Suprapubic skin (tissue), 4 donors: ENCODE results near the gene CEPT1. TPM values are rescaled to one million over a fixed set of nuclear protein-coding genes. Genes with fewer than 3 reads are reported as not detected.

Experiments
- DNase-seq, 2 donors: peaks; one replicate each; pipeline ENCODE4 v3.0.0-alpha.2; 2019; ENCODE audit warnings: low spot score in 2 of 2
- H3K27ac ChIP-seq: fragments of 200-600 bp; sonication (generic); one replicate; pipeline ENCODE4 v1.5.1; 2019
- H3K27me3 ChIP-seq: fragments of 200-600 bp; sonication (generic); one replicate; pipeline ENCODE4 v1.5.1; 2019
- H3K36me3 ChIP-seq: fragments of 200-600 bp; sonication (generic); one replicate; pipeline ENCODE4 v1.5.1; 2019
- H3K4me1 ChIP-seq: fragments of 200-600 bp; sonication (generic); one replicate; pipeline ENCODE4 v1.5.1; 2019
- H3K4me3 ChIP-seq: fragments of 200-600 bp; sonication (generic); one replicate; pipeline ENCODE4 v1.5.1; 2019; ENCODE audit warnings: mild to moderate bottlenecking
- H3K9me3 ChIP-seq: fragments of 200-600 bp; sonication (generic); one replicate; pipeline ENCODE4 v1.5.1; 2019
- EP300 ChIP-seq: sonication (generic); formaldehyde crosslinking; IDR thresholded peaks from one replicate; pipeline ENCODE4 v1.6.1; 2017; ENCODE audit warnings: antibody characterized with exemption
- POLR2A ChIP-seq, 2 donors: fragments of 450-650 bp; IDR thresholded peaks; one replicate each; pipeline ENCODE4 v1.6.1; 2017; ENCODE audit warnings: antibody characterized with exemption in 2 of 2, mild to moderate bottlenecking in 2 of 2, moderate library complexity in 2 of 2
- POLR2AphosphoS5 ChIP-seq, 3 donors: sonication (generic); formaldehyde crosslinking; IDR thresholded peaks; one replicate each; pipeline ENCODE4 v1.6.1; 2017; ENCODE audit warnings: antibody characterized with exemption in 3 of 3
- WGBS: methylation state at CpG from one replicate; pipeline ENCODE4 v1.1.5; 2018; 5-methylcytosine and 5-hydroxymethylcytosine counted together
- total RNA-seq, 4 donors: library from RNA; depleted of rRNA; stranded (reverse); fragments of >200 nt; gene quantifications; one replicate each; pipeline ENCODE4 v1.1.0, GENCODE V29; 2016
- TF ChIP-seq, protein P1 (sequence below), 2 donors: fragments of 200-600 bp in 1 of 2; fragments of 450-650 bp in 1 of 2; sonication (generic) in 1 of 2; IDR thresholded peaks; one replicate each; pipeline ENCODE4 v1.5.1; 2016 to 2019; ENCODE audit warnings: antibody characterized with exemption in 2 of 2, mild to moderate bottlenecking in 1 of 2, moderate library complexity in 1 of 2

CEPT1 gene
- total RNA-seq, 4 donors from 2014 or later, result 29.8 to 50.8 (median 36.9) TPM

- TF ChIP-seq, protein P1, sequence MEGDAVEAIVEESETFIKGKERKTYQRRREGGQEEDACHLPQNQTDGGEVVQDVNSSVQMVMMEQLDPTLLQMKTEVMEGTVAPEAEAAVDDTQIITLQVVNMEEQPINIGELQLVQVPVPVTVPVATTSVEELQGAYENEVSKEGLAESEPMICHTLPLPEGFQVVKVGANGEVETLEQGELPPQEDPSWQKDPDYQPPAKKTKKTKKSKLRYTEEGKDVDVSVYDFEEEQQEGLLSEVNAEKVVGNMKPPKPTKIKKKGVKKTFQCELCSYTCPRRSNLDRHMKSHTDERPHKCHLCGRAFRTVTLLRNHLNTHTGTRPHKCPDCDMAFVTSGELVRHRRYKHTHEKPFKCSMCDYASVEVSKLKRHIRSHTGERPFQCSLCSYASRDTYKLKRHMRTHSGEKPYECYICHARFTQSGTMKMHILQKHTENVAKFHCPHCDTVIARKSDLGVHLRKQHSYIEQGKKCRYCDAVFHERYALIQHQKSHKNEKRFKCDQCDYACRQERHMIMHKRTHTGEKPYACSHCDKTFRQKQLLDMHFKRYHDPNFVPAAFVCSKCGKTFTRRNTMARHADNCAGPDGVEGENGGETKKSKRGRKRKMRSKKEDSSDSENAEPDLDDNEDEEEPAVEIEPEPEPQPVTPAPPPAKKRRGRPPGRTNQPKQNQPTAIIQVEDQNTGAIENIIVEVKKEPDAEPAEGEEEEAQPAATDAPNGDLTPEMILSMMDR (IDR thresholded peaks at IDR 0.05), result no peak
- no peak for TF ChIP-seq POLR2A (IDR thresholded peaks at IDR 0.05)
- TF ChIP-seq EP300, result no peak
- Histone ChIP-seq H3K27ac (peak overlapping the region; percentile 51), H3K27me3 (no peaks in the 10 kb centered on the region), H3K4me1 (peaks cover 47% of the 10 kb centered on the region), H3K36me3 (peaks cover 23% of the 10 kb centered on the region), H3K4me3 (no peak overlapping the region), H3K9me3 (no peaks in the 10 kb centered on the region)
- no peak for DNase-seq
- WGBS, result 30% methylated on average over 10 of the region's 10 CpGs
Measured at GRCh38 chr1:111192658-111193519, 52.9 kb downstream of the CEPT1 start.

GRCh38 chr1:111193712-111194480 lies 53.9 kb downstream of the CEPT1 start:
- peak overlapping the region; percentile 51 for H3K27ac ChIP-seq
- TF ChIP-seq, protein P1 (IDR thresholded peaks at IDR 0.05), result no peak
- TF ChIP-seq POLR2AphosphoS5 (IDR thresholded peaks at IDR 0.05) (no peak), POLR2A (IDR thresholded peaks at IDR 0.05) (no peak), EP300 (no peak)
- DNase-seq, result no peak
- H3K4me3 ChIP-seq, result no peak overlapping the region
- H3K27me3 ChIP-seq, result no peaks in the 10 kb centered on the region
- WGBS, result 96% methylated on average over 3 of the region's 3 CpGs
- peaks cover 47% of the 10 kb centered on the region for H3K4me1 ChIP-seq
- peaks cover 13% of the 10 kb centered on the region for H3K36me3 ChIP-seq
- H3K9me3 ChIP-seq, result no peaks in the 10 kb centered on the region

GRCh38 chr1:111195002-111195684 lies 55.1 kb downstream of the CEPT1 start:
- WGBS, result 89% methylated on average over 4 of the region's 4 CpGs
- H3K9me3 ChIP-seq, result no peaks in the 10 kb centered on the region
- H3K4me1 ChIP-seq, result peaks cover 53% of the 10 kb centered on the region
- H3K4me3 ChIP-seq, result no peak overlapping the region
- DNase-seq, result no peak
- H3K27me3 ChIP-seq, result no peaks in the 10 kb centered on the region
- TF ChIP-seq POLR2AphosphoS5 (IDR thresholded peaks at IDR 0.05), result no peak
- TF ChIP-seq POLR2A (IDR thresholded peaks at IDR 0.05), result no peak
- TF ChIP-seq, protein P1 (IDR thresholded peaks at IDR 0.05), result no peak
- no peak for TF ChIP-seq EP300
- no peak overlapping the region for H3K27ac ChIP-seq
- H3K36me3 ChIP-seq, result peaks cover 13% of the 10 kb centered on the region

DNA sequence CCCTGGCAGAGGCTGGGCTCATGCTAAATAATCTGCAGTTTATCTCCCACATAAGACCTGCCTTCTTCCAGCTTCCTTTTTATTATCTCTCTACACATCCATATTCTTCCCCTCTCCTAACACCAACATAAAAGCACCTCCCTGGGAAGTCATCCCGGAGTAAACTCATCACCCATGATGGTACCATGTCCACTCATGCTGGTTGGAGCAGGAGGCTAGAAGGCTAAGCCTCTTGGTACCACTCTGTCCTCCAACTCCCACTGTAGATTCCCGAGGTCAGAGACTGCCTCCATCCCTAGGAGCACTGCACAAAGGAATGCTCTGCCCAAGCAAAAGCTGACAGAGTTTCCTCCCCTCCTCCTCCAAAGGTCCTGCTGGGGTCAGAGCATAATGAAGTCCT lies 56.2 kb downstream of the CEPT1 start:
- Histone ChIP-seq H3K4me1 (peaks cover 54% of the 10 kb centered on the region), H3K9me3 (no peaks in the 10 kb centered on the region), H3K4me3 (no peak overlapping the region), H3K27me3 (no peaks in the 10 kb centered on the region), H3K27ac (no peak overlapping the region), H3K36me3 (peaks cover 13% of the 10 kb centered on the region)
- 90% methylated on average over 2 of the region's 2 CpGs for WGBS
- DNase-seq, result no peak
- TF ChIP-seq POLR2AphosphoS5 (IDR thresholded peaks at IDR 0.05), result no peak
- TF ChIP-seq, protein P1 (IDR thresholded peaks at IDR 0.05), result no peak
- TF ChIP-seq EP300, result no peak
- TF ChIP-seq POLR2A (IDR thresholded peaks at IDR 0.05), result no peak
